GM23248 (cell line): Measurements from ENCODE around the gene CALR3.

Experiments used
- EZH2 ChIP-seq: fragments of 200-600 bp; sonication (generic); IDR thresholded peaks from 2 replicates; pipeline ENCODE4 v1.6.1; 2018; ENCODE audit warnings: antibody characterized with exemption, mild to moderate bottlenecking; ENCODE audit not compliant: insufficient read depth, poor library complexity, severe bottlenecking
- EZH2phosphoT487 ChIP-seq: fragments of 200-600 bp; sonication (generic); IDR thresholded peaks from 2 replicates; pipeline ENCODE4 v1.6.1; 2018; ENCODE audit warnings: antibody characterized with exemption, moderate library complexity, mild to moderate bottlenecking, low read depth; ENCODE audit not compliant: insufficient read depth

DNA sequence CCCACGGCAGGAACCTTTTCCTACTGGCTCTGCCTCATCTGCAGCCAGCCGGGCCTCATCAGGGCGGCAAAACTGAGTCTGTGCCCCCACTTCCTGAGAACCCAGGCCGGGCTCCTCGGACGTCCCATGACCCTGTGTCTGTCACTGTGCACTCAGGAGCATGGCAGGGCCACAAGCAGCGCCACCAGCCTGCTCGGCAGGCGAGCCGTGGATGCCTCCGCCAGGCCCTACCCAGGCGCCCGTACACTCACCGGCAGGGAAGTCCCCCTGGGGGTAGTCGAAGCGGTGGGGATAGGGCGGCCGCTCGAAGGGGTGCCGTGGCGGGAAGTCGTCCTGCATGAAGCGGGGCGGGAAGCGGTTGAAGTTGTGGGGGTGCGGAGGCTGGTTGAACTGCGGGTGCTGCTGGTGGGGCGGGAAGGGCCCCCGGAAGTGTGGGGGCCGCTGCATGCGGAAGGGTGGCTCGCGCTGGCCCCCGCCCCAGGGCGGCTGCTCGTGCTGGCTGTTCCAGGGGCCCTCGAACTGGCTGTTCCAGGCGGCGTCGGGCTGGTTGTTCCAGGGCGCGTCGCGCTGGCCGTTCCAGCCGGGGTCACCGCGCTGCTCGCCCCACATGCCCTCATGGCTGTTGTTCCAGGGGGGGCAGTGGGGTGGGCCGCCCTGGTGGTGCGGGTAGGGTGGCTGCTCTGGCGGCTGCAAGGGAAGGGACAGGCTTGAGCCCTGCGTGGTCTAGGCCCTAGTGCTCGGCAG, 29.2 kb upstream of the CALR3 start:
- no peak for TF ChIP-seq EZH2
- TF ChIP-seq EZH2phosphoT487 = no peak
